Thymus (tissue), 11 donors: ENCODE data around the gene OSTC. TPM values are rescaled to one million over a fixed set of nuclear protein-coding genes. Genes with fewer than 3 reads are reported as not detected.
A peak's percentile ranks its signal among the peaks of the same experiment; 100 is the strongest.

Source experiments
- DNase-seq, 9 donors: peaks; one replicate each; pipeline ENCODE4 v3.0.0-alpha.2; 2013; ENCODE audit warnings: low spot score in 9 of 9, low read depth in 6 of 9, missing footprints in 1 of 9
- H3K27ac ChIP-seq, 2 donors: one replicate each; pipeline ENCODE4 v1.5.1; 2013; ENCODE audit warnings: control low read depth in 1 of 2, low read depth in 1 of 2, low read length in 1 of 2, mild to moderate bottlenecking in 1 of 2, moderate library complexity in 1 of 2
- H3K27me3 ChIP-seq, 2 donors: one replicate each; pipeline ENCODE4 v1.5.1; 2013; ENCODE audit warnings: low read length in 1 of 2; ENCODE audit not compliant: control insufficient read depth in 2 of 2, insufficient read depth in 1 of 2
- H3K36me3 ChIP-seq, 2 donors: one replicate each; pipeline ENCODE4 v1.5.1; 2013; ENCODE audit warnings: low read length in 1 of 2, mild to moderate bottlenecking in 1 of 2, moderate library complexity in 1 of 2; ENCODE audit not compliant: control insufficient read depth in 2 of 2, insufficient read depth in 2 of 2
- H3K4me1 ChIP-seq, 2 donors: one replicate each; pipeline ENCODE4 v1.5.1; 2013; ENCODE audit warnings: low read length in 2 of 2; ENCODE audit not compliant: control insufficient read depth in 2 of 2, insufficient read depth in 2 of 2
- H3K4me3 ChIP-seq, 2 donors: one replicate each; pipeline ENCODE4 v1.5.1; 2013; ENCODE audit warnings: low read length in 2 of 2, control low read depth in 1 of 2, mild to moderate bottlenecking in 1 of 2
- H3K9me3 ChIP-seq, 2 donors: one replicate each; pipeline ENCODE4 v1.5.1; 2013; ENCODE audit warnings: low read length in 1 of 2, mild to moderate bottlenecking in 1 of 2; ENCODE audit not compliant: control insufficient read depth in 2 of 2, insufficient read depth in 1 of 2
- WGBS: extraction: QIAGEN DNeasy Blood & Tissue Kit; methylation state at CpG from one replicate; pipeline ENCODE4 v1.1.7; 2013; 5-methylcytosine and 5-hydroxymethylcytosine counted together
- polyA plus RNA-seq: library from polyadenylated mRNA; stranded (reverse); fragments of 200-250 nt; gene quantifications from one replicate; pipeline ENCODE4 v1.2.3, GENCODE V29; 2013
- total RNA-seq: library from RNA; stranded (reverse); fragments of 120-200 nt; gene quantifications from one replicate; pipeline ENCODE4 v1.2.4, GENCODE V29; 2013
- donor health status: healthy.

The OSTC gene
- total and polyA plus RNA-seq, 2 donors = 158 to 178 TPM

DNA sequence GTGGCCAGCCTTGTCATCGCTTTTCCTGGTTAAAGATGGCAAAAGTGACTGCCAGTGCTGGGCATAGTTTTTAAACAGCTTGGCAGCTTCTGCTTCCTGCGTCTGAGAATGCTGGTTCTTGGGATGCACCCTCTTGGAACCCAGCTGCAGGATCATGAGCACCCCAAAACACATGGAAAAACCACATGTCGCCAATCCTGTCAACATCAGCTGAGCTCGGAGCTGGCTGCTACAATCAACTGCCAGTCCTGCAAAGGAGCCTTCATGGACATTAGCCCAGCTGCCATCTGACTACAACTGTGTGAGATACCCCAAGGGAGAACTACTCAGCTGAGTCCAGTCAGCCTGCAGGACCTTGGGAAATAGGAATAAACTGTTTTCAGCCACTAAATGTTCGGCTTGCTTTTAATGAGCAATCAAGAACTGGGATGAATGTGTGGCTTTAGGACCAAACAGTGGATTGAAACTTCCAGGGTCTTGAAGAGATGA is 31.0 kb downstream of the OSTC start:
- WGBS = 98% methylated on average over 5 of the region's 5 CpGs
- Histone ChIP-seq H3K4me3 (no peak overlapping the region), H3K9me3 (no peaks in the 10 kb centered on the region), H3K27ac (no peak overlapping the region), H3K36me3 (peaks cover 0 to 4% of the 10 kb centered on the region in 2 donors), H3K27me3 (no peaks in the 10 kb centered on the region), H3K4me1 (no peaks in the 10 kb centered on the region)
- no peak for DNase-seq

DNA sequence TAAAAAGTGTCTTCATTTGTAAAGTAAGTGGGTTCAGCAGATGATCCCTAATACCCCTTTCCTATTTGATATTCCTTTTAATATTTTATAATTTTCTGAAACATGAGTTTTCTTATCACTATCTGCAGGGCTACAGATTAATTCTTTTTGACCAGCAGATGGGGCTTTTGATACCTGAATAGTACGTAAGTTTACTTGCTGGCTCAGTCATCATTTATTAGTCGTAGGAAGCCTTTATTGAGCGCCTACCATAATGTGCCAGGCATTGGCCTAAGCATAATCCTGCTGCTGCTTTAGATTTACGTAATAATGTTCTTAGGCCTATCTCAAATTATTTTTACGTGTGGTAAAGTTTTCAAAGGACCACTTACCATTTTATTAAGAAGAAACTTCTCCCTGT is 33.1 kb downstream of the OSTC start:
- no peaks in the 10 kb centered on the region for H3K9me3 ChIP-seq
- no peak overlapping the region for H3K4me3 ChIP-seq
- 35% methylated on average over 5 of the region's 5 CpGs for WGBS
- no peak overlapping the region for H3K27ac ChIP-seq
- DNase-seq = peak in 1 of 9 donors; percentile 22
- no peaks in the 10 kb centered on the region for H3K4me1 ChIP-seq
- H3K27me3 ChIP-seq = no peaks in the 10 kb centered on the region
- H3K36me3 ChIP-seq = no peaks in the 10 kb centered on the region

DNA sequence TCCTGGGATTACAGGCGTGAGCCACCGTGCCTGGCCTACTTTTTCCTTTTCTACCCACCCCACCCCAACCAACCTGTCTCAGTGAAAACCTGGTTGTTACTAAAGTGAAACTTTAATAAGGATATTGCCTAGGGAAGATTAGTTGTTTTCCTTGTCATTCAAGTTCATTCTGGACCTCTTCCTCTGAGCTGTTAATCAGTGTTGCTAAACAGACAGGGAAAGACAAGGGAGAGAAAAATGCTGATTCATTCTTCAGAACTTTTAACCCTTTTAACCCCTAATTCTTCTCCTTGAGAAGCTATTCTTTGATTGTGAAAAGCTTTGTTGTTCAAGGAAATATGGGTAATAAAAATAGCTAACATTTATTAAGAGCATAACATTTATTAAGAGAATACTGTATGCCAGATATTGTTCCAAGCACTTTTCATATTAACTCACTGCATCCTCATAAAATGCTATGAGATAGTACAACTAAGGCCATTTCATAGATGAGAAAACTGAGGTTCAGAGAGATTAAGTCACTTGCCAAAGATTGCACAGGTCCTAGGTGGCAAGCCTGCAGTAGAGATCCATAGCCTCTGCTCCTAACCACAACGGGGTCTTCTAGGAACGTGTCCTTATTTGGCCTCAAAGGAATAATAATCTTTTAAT is 34.8 kb downstream of the OSTC start:
- WGBS = 96% methylated on average over 4 of the region's 4 CpGs

DNA sequence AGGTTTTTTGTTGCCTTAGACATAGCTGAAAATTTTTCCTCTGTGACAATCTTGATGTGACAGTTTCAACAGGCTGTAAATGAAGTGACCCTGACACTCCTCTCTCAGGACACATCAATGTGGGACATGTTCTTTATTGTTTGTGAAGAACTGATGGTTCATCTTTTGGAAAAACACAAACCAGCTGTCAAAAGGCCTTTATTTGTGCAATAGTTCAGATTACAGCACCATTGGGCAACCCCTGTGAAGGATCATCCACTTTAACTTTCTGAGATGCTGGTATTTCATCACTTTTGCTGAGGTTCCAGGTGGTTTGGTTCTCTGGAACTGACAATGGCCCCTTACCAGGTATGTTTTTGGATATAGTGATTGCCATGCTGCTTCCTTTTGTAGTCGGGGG is 40.3 kb downstream of the OSTC start:
- H3K27ac ChIP-seq = no peak overlapping the region
- H3K4me3 ChIP-seq = no peak overlapping the region
- no peak for DNase-seq
- no peaks in the 10 kb centered on the region for H3K9me3 ChIP-seq
- no peaks in the 10 kb centered on the region for H3K27me3 ChIP-seq
- no peaks in the 10 kb centered on the region for H3K36me3 ChIP-seq
- WGBS = 63% methylated on average over 1 of the region's 1 CpG
- H3K4me1 ChIP-seq = peaks cover 0 to 7% of the 10 kb centered on the region in 2 donors

More for the DNA sequence above, 34.8 kb downstream of the OSTC start:
- DNase-seq = no peak
- Histone ChIP-seq H3K36me3 (no peaks in the 10 kb centered on the region), H3K4me3 (no peak overlapping the region), H3K9me3 (no peaks in the 10 kb centered on the region), H3K4me1 (no peaks in the 10 kb centered on the region), H3K27ac (no peak overlapping the region), H3K27me3 (no peaks in the 10 kb centered on the region)

DNA sequence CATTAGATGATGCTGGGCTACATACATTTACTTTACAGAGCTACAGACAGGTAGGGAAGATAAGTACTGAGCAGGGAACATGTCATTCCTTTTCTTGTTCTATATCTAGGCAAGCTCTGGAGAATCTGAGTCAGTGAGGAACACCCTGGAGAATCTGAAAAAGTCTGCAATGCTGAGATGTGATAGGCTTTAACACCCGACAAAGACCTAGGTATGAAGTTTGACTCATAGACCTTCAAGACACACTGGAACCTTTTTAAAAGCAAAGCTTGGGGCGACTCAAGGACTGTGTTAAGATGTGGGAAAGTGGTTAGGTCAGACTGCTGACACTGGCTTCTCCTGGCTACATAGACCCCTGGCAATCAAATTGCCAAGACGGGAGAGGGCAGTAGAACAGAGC is 42.8 kb downstream of the OSTC start:
- H3K9me3 ChIP-seq = no peaks in the 10 kb centered on the region
- no peak overlapping the region for H3K27ac ChIP-seq
- H3K4me1 ChIP-seq = peaks cover 0 to 7% of the 10 kb centered on the region in 2 donors
- H3K36me3 ChIP-seq = no peaks in the 10 kb centered on the region
- 94% methylated on average over 3 of the region's 3 CpGs for WGBS
- H3K27me3 ChIP-seq = no peaks in the 10 kb centered on the region
- H3K4me3 ChIP-seq = no peak overlapping the region
- no peak for DNase-seq

DNA sequence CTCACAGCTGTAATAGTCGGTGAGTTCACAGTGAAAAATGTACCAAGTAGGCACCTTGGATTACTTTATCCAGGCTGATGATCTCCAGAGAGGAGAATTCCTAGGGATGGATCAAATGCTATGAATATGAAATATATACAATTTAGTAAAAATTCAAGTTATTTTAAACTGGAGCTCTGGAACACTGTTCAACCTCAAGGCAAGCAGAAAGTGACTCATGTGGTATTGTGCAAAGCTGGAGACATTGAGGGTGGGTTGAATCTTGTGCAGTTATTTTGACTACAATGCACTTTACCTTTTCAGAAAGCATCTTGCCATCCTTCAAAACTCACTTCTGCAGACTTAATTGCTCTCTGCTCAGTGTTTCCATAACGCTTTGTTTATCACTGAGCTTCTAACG is 43.4 kb downstream of the OSTC start:
- no peak for DNase-seq
- WGBS = 88% methylated on average over 3 of the region's 3 CpGs
- no peak overlapping the region for H3K4me3 ChIP-seq
- no peaks in the 10 kb centered on the region for H3K9me3 ChIP-seq
- H3K27me3 ChIP-seq = no peaks in the 10 kb centered on the region
- H3K36me3 ChIP-seq = no peaks in the 10 kb centered on the region
- H3K27ac ChIP-seq = no peak overlapping the region
- H3K4me1 ChIP-seq = peaks cover 0 to 7% of the 10 kb centered on the region in 2 donors

DNA sequence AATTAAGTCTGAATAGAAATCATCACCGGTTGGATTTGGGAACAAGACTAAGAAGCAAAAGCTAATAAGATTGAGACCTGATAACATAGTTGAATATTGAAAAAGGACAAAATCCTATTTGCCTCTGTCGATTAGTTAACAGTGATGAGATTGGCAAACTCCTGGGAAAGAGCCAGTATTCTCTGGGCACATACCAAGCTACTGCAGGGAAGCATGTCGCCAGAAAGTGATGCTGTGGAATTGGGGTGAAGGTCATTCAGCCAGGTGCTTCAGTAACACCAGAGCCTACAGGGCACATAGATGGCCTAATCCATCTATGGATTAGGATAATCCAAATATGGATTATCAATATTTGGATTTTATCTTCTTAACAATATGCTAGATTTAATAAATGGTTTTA is 44.0 kb downstream of the OSTC start:
- WGBS = 96% methylated on average over 3 of the region's 3 CpGs
- no peaks in the 10 kb centered on the region for H3K36me3 ChIP-seq
- H3K4me3 ChIP-seq = no peak overlapping the region
- no peak for DNase-seq
- H3K27me3 ChIP-seq = no peaks in the 10 kb centered on the region
- H3K9me3 ChIP-seq = no peaks in the 10 kb centered on the region
- H3K4me1 ChIP-seq = peaks cover 0 to 7% of the 10 kb centered on the region in 2 donors
- no peak overlapping the region for H3K27ac ChIP-seq

DNA sequence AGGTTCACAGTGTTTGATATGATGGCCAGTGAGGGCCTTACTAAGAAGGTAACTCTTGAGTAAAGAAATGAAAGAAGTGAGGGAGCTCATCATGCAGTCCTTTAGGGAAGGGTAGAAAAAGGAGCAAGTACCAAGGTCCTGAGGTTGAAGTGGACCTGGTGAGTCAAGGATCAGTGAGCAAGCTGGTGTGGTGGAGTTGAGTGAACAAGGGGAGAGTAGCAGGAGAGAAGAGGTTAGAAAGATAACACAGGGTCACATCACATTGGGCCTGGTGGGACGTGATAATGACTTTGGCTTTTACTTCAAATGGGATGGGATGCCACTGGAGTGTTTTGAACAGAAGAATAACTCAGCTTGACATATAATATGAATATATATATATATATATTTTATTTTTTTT is 44.7 kb downstream of the OSTC start:
- 95% methylated on average over 1 of the region's 1 CpG for WGBS
- no peaks in the 10 kb centered on the region for H3K27me3 ChIP-seq
- no peak overlapping the region for H3K27ac ChIP-seq
- no peak overlapping the region for H3K4me3 ChIP-seq
- no peaks in the 10 kb centered on the region for H3K9me3 ChIP-seq
- DNase-seq = no peak
- no peaks in the 10 kb centered on the region for H3K36me3 ChIP-seq
- H3K4me1 ChIP-seq = peaks cover 0 to 7% of the 10 kb centered on the region in 2 donors

DNA sequence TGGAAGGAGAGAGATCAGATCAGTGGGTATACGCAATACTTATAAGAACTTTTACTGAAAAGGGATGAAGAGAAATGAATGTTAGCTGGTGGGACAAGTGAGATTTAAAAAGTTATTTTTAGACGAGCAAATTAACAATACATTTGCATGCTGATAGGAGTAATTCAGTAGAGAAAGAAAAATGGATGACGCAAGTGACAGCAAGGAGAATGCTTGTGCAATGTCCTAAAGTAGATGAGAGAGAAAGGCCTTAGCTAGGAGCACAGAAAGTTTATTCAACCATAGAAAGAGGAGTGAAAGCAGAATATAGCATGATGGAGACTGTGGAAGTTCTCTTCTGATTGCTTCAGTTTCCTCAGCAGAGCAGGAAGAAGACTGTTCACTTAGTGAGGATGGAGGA is 45.8 kb downstream of the OSTC start:
- no peaks in the 10 kb centered on the region for H3K9me3 ChIP-seq
- H3K36me3 ChIP-seq = no peaks in the 10 kb centered on the region
- 98% methylated on average over 3 of the region's 3 CpGs for WGBS
- H3K27ac ChIP-seq = no peak overlapping the region
- no peak for DNase-seq
- no peak overlapping the region for H3K4me3 ChIP-seq
- H3K4me1 ChIP-seq = peaks cover 0 to 7% of the 10 kb centered on the region in 2 donors
- H3K27me3 ChIP-seq = no peaks in the 10 kb centered on the region
